ENCODE results near the gene GABBR2. TPM values are rescaled to one million over a fixed set of nuclear protein-coding genes. Genes with fewer than 3 reads are reported as not detected.

Gene GABBR2
- total and polyA plus RNA-seq, 2 of the 8 experiments (the other 6 are each of a cell fraction or from before 2014, with no cell fraction given), result 0.50 to 1.2 TPM

- H4K8ac ChIP-seq (ENCODE audit: extremely low read depth, insufficient read depth, low read length), result no peak overlapping the region
- H3K56ac ChIP-seq (replicated peaks; ENCODE audit: insufficient read length, low read depth, low read length), result no peak overlapping the region
- no peak overlapping the region for H3K23ac ChIP-seq (ENCODE audit: insufficient read length)
- H2BK12ac ChIP-seq (ENCODE audit: low read depth, low read length), result no peak overlapping the region
- H3K4me1 ChIP-seq (replicated peaks in 1 of 4; ENCODE audit: control insufficient read depth in 3 of 4, insufficient read depth in 4 of 4, low read length in 3 of 4), result no peaks in the 10 kb centered on the region; a peak in 1 of 7 replicates
- no peak overlapping the region for H2AK5ac ChIP-seq (ENCODE audit: low read depth, low read length)
- no peaks in the 10 kb centered on the region for H3K79me1 ChIP-seq (ENCODE audit: low read depth, low read length)
- no peak overlapping the region for H3K4me3 ChIP-seq (ENCODE audit: extremely low read depth in 1 of 4, insufficient read depth in 2 of 4, low read depth in 3 of 4, low read length in 4 of 4)
- H3K23me2 ChIP-seq (ENCODE audit: low read depth, low read length), result no peaks in the 10 kb centered on the region; the same call in 1 of the 2 replicates
- no peak overlapping the region for H4K91ac ChIP-seq (replicated peaks; ENCODE audit: insufficient read length, low read length)
- no peaks in the 10 kb centered on the region; a peak in 1 of 7 replicates for H3K27me3 ChIP-seq (replicated peaks in 1 of 4; ENCODE audit: control insufficient read depth in 3 of 4, extremely low read depth in 1 of 4, insufficient read depth in 3 of 4, low read length in 3 of 4)
- no peak overlapping the region for H4K5ac ChIP-seq (ENCODE audit: insufficient read length, low read depth, low read length)
- ChIA-PET POLR2A (ENCODE audit: partially characterized antibody) (no interaction called here), CTCF (ENCODE audit: partially characterized antibody) (interaction anchor here (1.3 to 2.5 kb wide), 3 partner anchors 13 to 231 kb away, joined by 4 to 11 read pairs (median 4); no protein-coding TSS in a partner anchor)
- no peak overlapping the region for H3K4me2 ChIP-seq (ENCODE audit: insufficient read depth in 1 of 2, low read depth in 2 of 2, low read length in 2 of 2)
- no peaks in the 10 kb centered on the region for H3K36me3 ChIP-seq (ENCODE audit: control insufficient read depth in 2 of 4, insufficient read depth in 4 of 4, low read length in 3 of 4)
- H3K9ac ChIP-seq (replicated peaks in 1 of 4; ENCODE audit: extremely low read depth in 1 of 4, low read depth in 3 of 4, low read length in 3 of 4), result no peak overlapping the region
- no peak overlapping the region for H3K18ac ChIP-seq (ENCODE audit: extremely low read depth, low read length)
- no peak overlapping the region for H3K27ac ChIP-seq (ENCODE audit: low read depth, low read length)
- WGBS, 2 experiments (ENCODE audit: extremely low coverage in 1 of 2, insufficient coverage in 1 of 2, insufficient read length in 1 of 2, insufficient replicate concordance in 2 of 2, low coverage in 1 of 2, low lambda C conversion rate in 2 of 2, missing lambda C conversion rate in 1 of 2), result 85% methylated on average over 4 of the region's 4 CpGs; no CpG with 5 or more reads in 1 of the 2 experiments
- no peaks in the 10 kb centered on the region for H3K79me2 ChIP-seq (ENCODE audit: control insufficient read depth in 1 of 2, insufficient read depth in 2 of 2, low read length in 2 of 2)
- TF ChIP-seq YY1 (IDR thresholded peaks at IDR 0.05; ENCODE audit: low read depth, low read length), result no peak
- no peak for TF ChIP-seq ATF3 (IDR thresholded peaks at IDR 0.05; ENCODE audit: insufficient read depth, low read depth, low read length)
- no peak for TF ChIP-seq CBX8 (IDR thresholded peaks at IDR 0.05; ENCODE audit: borderline replicate concordance, low read depth, low read length)
- no peak for TF ChIP-seq SUZ12 (IDR thresholded peaks at IDR 0.05; ENCODE audit: low read length)
- no peak for TF ChIP-seq NRF1 (IDR thresholded peaks at IDR 0.05; ENCODE audit: low read depth, low read length)
- no peak for TF ChIP-seq CREB1 (IDR thresholded peaks at IDR 0.05)
- TF ChIP-seq TAF7 (optimal IDR thresholded peaks at IDR 0.05; ENCODE audit: borderline replicate concordance, low read depth, low read length), result no peak
- no peak for TF ChIP-seq KDM1A (IDR thresholded peaks at IDR 0.05; ENCODE audit: borderline replicate concordance, low read length)
- no peak for TF ChIP-seq GABPA (IDR thresholded peaks at IDR 0.05; ENCODE audit: borderline replicate concordance, insufficient read depth, low read length)
- H2BK120ac ChIP-seq (replicated peaks; ENCODE audit: low read depth, low read length), result no peak overlapping the region
- H3K14ac ChIP-seq (ENCODE audit: insufficient read length), result no peak overlapping the region
- H4K20me1 ChIP-seq (replicated peaks in 1 of 2; ENCODE audit: control insufficient read depth in 1 of 2, insufficient read depth in 2 of 2, low read length in 2 of 2), result no peaks in the 10 kb centered on the region
- no peak for FAIRE-seq
- H2BK20ac ChIP-seq (ENCODE audit: low read length), result no peak overlapping the region
- H2BK5ac ChIP-seq (ENCODE audit: low read depth, low read length), result no peak overlapping the region
- no peak overlapping the region for H2BK15ac ChIP-seq (ENCODE audit: low read length)
- no peak for DNase-seq (ENCODE audit: low read depth in 1 of 2, low spot score in 2 of 2)
- H3K9me3 ChIP-seq (ENCODE audit: insufficient read depth in 2 of 2, low read depth in 1 of 2, low read length in 1 of 2), result no peaks in the 10 kb centered on the region
- H2AFZ ChIP-seq (ENCODE audit: low read length), result no peak overlapping the region
- no peak overlapping the region for H3K4ac ChIP-seq (replicated peaks; ENCODE audit: insufficient read length, low read depth, low read length)
Observed at GRCh38 chr9:98545021-98545420, 163.7 kb downstream of the GABBR2 start.

All from H1 (cell line).